ENCODE measurements around the gene PTEN. TPM values are rescaled to one million over a fixed set of nuclear protein-coding genes. Genes with fewer than 3 reads are reported as not detected.

PTEN gene
- total RNA-seq, 1 donor from 2014 or later, result 64.9 TPM

DNA sequence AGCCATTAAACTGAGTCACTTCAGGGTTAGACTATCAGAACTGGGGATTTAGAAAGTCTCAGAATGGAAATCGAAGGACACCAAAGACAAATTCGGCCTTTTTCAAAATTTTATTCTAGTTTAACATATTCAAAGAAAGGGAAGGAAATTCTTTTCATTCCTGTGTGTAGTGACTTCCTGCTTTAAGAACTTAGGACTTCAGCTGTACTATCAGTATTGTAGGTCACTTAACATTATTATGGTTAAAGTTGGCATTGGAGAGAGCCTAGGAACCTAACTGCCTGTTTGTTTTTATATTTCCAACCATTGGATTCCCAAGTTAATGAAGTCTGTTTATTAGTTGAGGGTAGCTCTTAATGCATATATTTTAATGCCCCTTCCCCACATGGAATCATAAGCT lies 63.7 kb downstream of the PTEN start:
- no peaks in the 10 kb centered on the region for H3K36me3 ChIP-seq
- H3K27ac Mint-ChIP-seq, result no peak overlapping the region
- H3K27ac ChIP-seq, result no peak overlapping the region
- H3K36me3 Mint-ChIP-seq, result peaks cover 35% of the 10 kb centered on the region
- DNase-seq (ENCODE audit: low spot score), result no peak
- H2AFZ ChIP-seq (replicated peaks), result no peak overlapping the region
- H3K79me2 ChIP-seq (ENCODE audit: low read depth), result peaks cover 89% of the 10 kb centered on the region
- no peaks in the 10 kb centered on the region for H3F3A ChIP-seq (ENCODE audit: low read depth)
- H3K27me3 Mint-ChIP-seq (ENCODE audit: insufficient read depth, low read depth), result no peaks in the 10 kb centered on the region
- peaks cover 2% of the 10 kb centered on the region for H3K4me1 Mint-ChIP-seq
- H3K27me3 ChIP-seq, result no peaks in the 10 kb centered on the region
- H3K9me3 ChIP-seq (ENCODE audit: low read depth), result no peaks in the 10 kb centered on the region
- no peak overlapping the region for H3K4me3 ChIP-seq
- H3K4me1 ChIP-seq, result no peaks in the 10 kb centered on the region
- H3K9ac ChIP-seq, result no peak overlapping the region
- H3K9me3 Mint-ChIP-seq, result peaks cover 2% of the 10 kb centered on the region
- peaks cover 32% of the 10 kb centered on the region for H4K20me1 ChIP-seq (ENCODE audit: low read depth)
- no peak overlapping the region for H3K4me2 ChIP-seq
- H3K4me3 Mint-ChIP-seq, result no peak overlapping the region
- TF ChIP-seq EZH2phosphoT487 (IDR thresholded peaks at IDR 0.05), result no peak
- TF ChIP-seq, protein P1, sequence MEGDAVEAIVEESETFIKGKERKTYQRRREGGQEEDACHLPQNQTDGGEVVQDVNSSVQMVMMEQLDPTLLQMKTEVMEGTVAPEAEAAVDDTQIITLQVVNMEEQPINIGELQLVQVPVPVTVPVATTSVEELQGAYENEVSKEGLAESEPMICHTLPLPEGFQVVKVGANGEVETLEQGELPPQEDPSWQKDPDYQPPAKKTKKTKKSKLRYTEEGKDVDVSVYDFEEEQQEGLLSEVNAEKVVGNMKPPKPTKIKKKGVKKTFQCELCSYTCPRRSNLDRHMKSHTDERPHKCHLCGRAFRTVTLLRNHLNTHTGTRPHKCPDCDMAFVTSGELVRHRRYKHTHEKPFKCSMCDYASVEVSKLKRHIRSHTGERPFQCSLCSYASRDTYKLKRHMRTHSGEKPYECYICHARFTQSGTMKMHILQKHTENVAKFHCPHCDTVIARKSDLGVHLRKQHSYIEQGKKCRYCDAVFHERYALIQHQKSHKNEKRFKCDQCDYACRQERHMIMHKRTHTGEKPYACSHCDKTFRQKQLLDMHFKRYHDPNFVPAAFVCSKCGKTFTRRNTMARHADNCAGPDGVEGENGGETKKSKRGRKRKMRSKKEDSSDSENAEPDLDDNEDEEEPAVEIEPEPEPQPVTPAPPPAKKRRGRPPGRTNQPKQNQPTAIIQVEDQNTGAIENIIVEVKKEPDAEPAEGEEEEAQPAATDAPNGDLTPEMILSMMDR (IDR thresholded peaks at IDR 0.05), result no peak

DNA sequence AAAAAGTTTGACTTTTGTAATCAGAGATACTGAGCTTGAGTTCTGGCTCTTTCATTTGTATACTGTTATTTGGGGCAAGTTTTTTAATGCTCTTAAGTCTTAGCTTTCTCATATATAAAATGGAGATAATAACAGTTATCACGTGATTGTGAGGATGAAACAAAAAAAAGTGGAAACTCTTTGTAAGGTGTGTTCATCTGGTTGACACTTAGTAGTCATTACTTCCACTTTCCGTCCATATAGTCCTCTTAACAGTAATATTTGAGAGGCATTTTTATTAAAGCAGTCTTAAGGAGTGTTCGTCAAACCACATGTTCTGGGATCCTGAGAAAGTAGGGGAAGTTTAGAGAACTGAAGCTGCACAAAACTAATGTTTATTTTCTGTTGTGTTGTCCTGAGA lies 65.6 kb downstream of the PTEN start:
- peaks cover 80% of the 10 kb centered on the region for H3K79me2 ChIP-seq (ENCODE audit: low read depth)
- H4K20me1 ChIP-seq (ENCODE audit: low read depth), result peaks cover 15% of the 10 kb centered on the region
- no peak overlapping the region for H3K27ac ChIP-seq
- H3K27ac Mint-ChIP-seq, result no peak overlapping the region
- H3K4me3 ChIP-seq, result no peak overlapping the region
- peaks cover 6% of the 10 kb centered on the region for H3K36me3 ChIP-seq
- H3K9me3 Mint-ChIP-seq, result no peaks in the 10 kb centered on the region
- H2AFZ ChIP-seq (replicated peaks), result no peak overlapping the region
- H3K27me3 Mint-ChIP-seq (ENCODE audit: insufficient read depth, low read depth), result no peaks in the 10 kb centered on the region
- peaks cover 22% of the 10 kb centered on the region for H3K36me3 Mint-ChIP-seq
- no peak overlapping the region for H3K4me2 ChIP-seq
- no peak overlapping the region for H3K9ac ChIP-seq
- no peaks in the 10 kb centered on the region for H3K9me3 ChIP-seq (ENCODE audit: low read depth)
- no peaks in the 10 kb centered on the region for H3K4me1 ChIP-seq
- H3F3A ChIP-seq (ENCODE audit: low read depth), result no peaks in the 10 kb centered on the region
- H3K4me3 Mint-ChIP-seq, result no peak overlapping the region
- peaks cover 2% of the 10 kb centered on the region for H3K4me1 Mint-ChIP-seq
- no peak for DNase-seq (ENCODE audit: low spot score)
- H3K27me3 ChIP-seq, result no peaks in the 10 kb centered on the region
- no peak for TF ChIP-seq EZH2phosphoT487 (IDR thresholded peaks at IDR 0.05)
- no peak for TF ChIP-seq EZH2 (IDR thresholded peaks at IDR 0.05)
- TF ChIP-seq, protein P1 (IDR thresholded peaks at IDR 0.05), result no peak

DNA sequence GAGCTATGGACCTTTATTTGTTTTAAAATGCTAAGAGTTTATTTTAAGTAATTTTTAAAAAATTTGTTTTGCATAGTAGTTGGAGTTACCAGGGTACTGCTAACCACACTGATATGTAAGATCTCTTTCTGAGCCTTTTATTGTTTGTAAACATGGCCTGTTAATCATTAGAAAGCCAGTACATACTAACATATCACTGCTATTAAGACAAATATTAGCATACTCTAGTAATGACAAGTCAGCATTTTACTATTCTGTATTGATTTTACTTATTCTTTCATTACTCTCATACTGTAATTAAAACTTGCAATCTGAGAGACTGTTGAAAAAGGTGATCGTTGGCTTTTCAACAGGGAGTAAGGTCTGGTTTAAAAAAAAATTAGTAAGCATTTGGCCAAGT lies 66.7 kb downstream of the PTEN start:
- H3K36me3 ChIP-seq, result peaks cover 8% of the 10 kb centered on the region
- H3K27me3 ChIP-seq, result no peaks in the 10 kb centered on the region
- Mint-ChIP-seq H3K4me1 (peaks cover 2% of the 10 kb centered on the region), H3K27me3 (ENCODE audit: insufficient read depth, low read depth) (no peaks in the 10 kb centered on the region), H3K4me3 (no peak overlapping the region), H3K9me3 (no peaks in the 10 kb centered on the region), H3K36me3 (peaks cover 24% of the 10 kb centered on the region), H3K27ac (no peak overlapping the region)
- no peaks in the 10 kb centered on the region for H3K9me3 ChIP-seq (ENCODE audit: low read depth)
- TF ChIP-seq EZH2phosphoT487 (IDR thresholded peaks at IDR 0.05), result no peak
- TF ChIP-seq EZH2 (IDR thresholded peaks at IDR 0.05), result no peak
- TF ChIP-seq, protein P1 (IDR thresholded peaks at IDR 0.05), result no peak
- no peak overlapping the region for H3K9ac ChIP-seq
- no peaks in the 10 kb centered on the region for H3F3A ChIP-seq (ENCODE audit: low read depth)
- H3K4me2 ChIP-seq, result no peak overlapping the region
- no peak overlapping the region for H3K4me3 ChIP-seq
- no peak overlapping the region for H3K27ac ChIP-seq
- peaks cover 8% of the 10 kb centered on the region for H4K20me1 ChIP-seq (ENCODE audit: low read depth)
- H3K4me1 ChIP-seq, result no peaks in the 10 kb centered on the region
- no peak overlapping the region for H2AFZ ChIP-seq (replicated peaks)
- H3K79me2 ChIP-seq (ENCODE audit: low read depth), result peaks cover 69% of the 10 kb centered on the region
- no peak for DNase-seq (ENCODE audit: low spot score)
